ENCODE data around the gene PIGK. TPM values are rescaled to one million over a fixed set of nuclear protein-coding genes. Genes with fewer than 3 reads are reported as not detected.
"Not testable (repeated sequence)": the region's sequence is repeated elsewhere in the genome, so short reads cannot be mapped to it uniquely, and the experiment has no call there.

The PIGK gene
- total and polyA plus RNA-seq, 11 donors = 6.2 to 42.4 (median 27.0) TPM

GRCh38 chr1:77168358-77168757 lies 50.9 kb downstream of the PIGK start:
- DNase-seq (no peak), ATAC-seq (no peak)
- H3K27ac ChIP-seq = no peak overlapping the region
- no peaks in the 10 kb centered on the region for H3K4me1 ChIP-seq
- H3K36me3 ChIP-seq = peaks cover 0 to 28% (median 10%) of the 10 kb centered on the region in 9 donors
- no peak overlapping the region for H3K4me3 ChIP-seq
- intact Hi-C loops (cut with DNase I) = no loop called here
- no peaks in the 10 kb centered on the region for H3K27me3 ChIP-seq
- WGBS, 4 donors = 97 to 100% (median 98%) methylated on average over 1 of the region's 1 CpG
- no peaks in the 10 kb centered on the region for H3K9me3 ChIP-seq
- TF ChIP-seq POLR2A (IDR thresholded peaks at IDR 0.05) (no peak), CTCF (IDR thresholded peaks at IDR 0.05) (no peak)

GRCh38 chr1:77164434-77164944 lies 54.7 kb downstream of the PIGK start:
- no peaks in the 10 kb centered on the region for H3K9me3 ChIP-seq
- no peak overlapping the region for H3K27ac ChIP-seq
- peaks cover 0 to 67% (median 39%) of the 10 kb centered on the region in 9 donors for H3K36me3 ChIP-seq
- intact Hi-C loops (cut with DNase I) = no loop called here
- ATAC-seq (no peak), DNase-seq (no peak)
- no peaks in the 10 kb centered on the region for H3K4me1 ChIP-seq
- no peaks in the 10 kb centered on the region for H3K27me3 ChIP-seq
- 86 to 92% (median 89%) methylated on average over 5 of the region's 5 CpGs for WGBS, 4 donors
- TF ChIP-seq CTCF (IDR thresholded peaks at IDR 0.05) = no peak
- no peak for TF ChIP-seq POLR2A (IDR thresholded peaks at IDR 0.05)
- H3K4me3 ChIP-seq = no peak overlapping the region

DNA sequence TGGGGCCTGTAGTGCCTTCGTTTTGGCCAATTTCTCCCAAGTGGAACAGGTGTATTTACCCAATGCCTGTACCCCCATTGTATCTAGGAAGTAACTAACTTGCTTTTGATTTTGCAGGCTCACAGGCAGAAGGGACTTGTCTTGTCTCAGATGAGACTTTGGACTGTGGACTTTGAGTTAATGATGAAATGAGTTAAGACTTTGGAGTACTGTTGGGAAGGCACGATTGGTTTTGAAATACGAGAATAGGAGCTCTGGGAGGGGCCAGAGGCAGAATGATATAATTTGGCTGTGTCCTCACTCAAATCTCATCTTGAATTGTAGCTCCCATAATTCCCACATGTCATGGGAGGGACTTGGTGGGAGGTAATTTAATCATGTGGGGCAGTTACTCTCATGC lies 59.5 kb downstream of the PIGK start:
- WGBS, 4 donors = 93 to 97% (median 96%) methylated on average over 3 of the region's 3 CpGs
- not testable (repeated sequence) for H3K9me3 ChIP-seq, H3K27me3 ChIP-seq, H3K27ac ChIP-seq, ATAC-seq, H3K4me1 ChIP-seq, DNase-seq, H3K4me3 ChIP-seq
- intact Hi-C loops (cut with DNase I) = loop anchor here in 2 of 10 donors (2.0 to 10.0 kb wide), 2 partner anchors 57 to 525 kb away; partner anchors contain the start of gene ZZZ3 (in 1 of the 2)
- peaks cover 0 to 54% (median 28%) of the 10 kb centered on the region in 9 donors for H3K36me3 ChIP-seq

- H3K9me3 ChIP-seq = peaks cover 0 to 13% (median 0%) of the 10 kb centered on the region in 12 donors
- H3K27ac ChIP-seq = no peak overlapping the region
- no peak for DNase-seq
- ATAC-seq = no peak
- no peaks in the 10 kb centered on the region for H3K27me3 ChIP-seq
- H3K36me3 ChIP-seq = peaks cover 0 to 36% (median 14%) of the 10 kb centered on the region in 9 donors
- intact Hi-C loops (cut with DNase I) = loop anchor here in 1 of 10 donors (10.0 kb wide), 1 partner anchor 529 kb away; the partner anchor contains the start of gene ZZZ3
- no peak overlapping the region for H3K4me3 ChIP-seq
- no peaks in the 10 kb centered on the region for H3K4me1 ChIP-seq
- TF ChIP-seq CTCF (IDR thresholded peaks at IDR 0.05) (no peak), POLR2A (IDR thresholded peaks at IDR 0.05) (no peak)
These were observed 63.0 kb downstream of the PIGK start for GRCh38 chr1:77156214-77156613.

DNA sequence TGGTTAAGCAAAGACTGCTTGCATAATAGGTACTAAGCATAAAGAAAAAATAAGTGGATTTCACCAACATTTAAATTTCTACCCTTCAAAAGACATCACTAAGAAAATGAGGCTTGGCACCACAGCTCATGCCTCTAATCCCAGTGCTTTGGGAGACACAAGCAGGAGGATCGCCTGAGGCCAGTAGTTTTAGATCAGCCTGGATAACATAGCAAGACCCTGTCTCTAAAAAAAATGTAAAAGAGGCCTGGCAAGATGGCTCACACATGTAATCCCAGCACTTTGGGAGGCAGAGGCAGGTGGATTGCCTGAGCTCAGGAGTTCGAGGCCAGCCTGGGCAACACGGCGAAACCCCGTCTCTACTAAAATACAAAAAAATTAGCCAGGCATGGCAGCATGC lies 73.0 kb downstream of the PIGK start:
- no peaks in the 10 kb centered on the region for H3K4me1 ChIP-seq
- no peak for DNase-seq
- no peak overlapping the region for H3K27ac ChIP-seq
- ATAC-seq = no peak
- intact Hi-C loops (cut with DNase I) = loop anchor here in 9 of 10 donors (5.0 to 10.0 kb wide), 7 partner anchors 386 to 1151 kb away; partner anchors contain the start of gene ZZZ3 (in 4 of the 9)
- no peak overlapping the region for H3K4me3 ChIP-seq
- TF ChIP-seq CTCF (IDR thresholded peaks at IDR 0.05) (no peak), POLR2A (IDR thresholded peaks at IDR 0.05) (no peak)
- no peaks in the 10 kb centered on the region for H3K27me3 ChIP-seq
- no peaks in the 10 kb centered on the region for H3K36me3 ChIP-seq
- 86 to 99% (median 96%) methylated on average over 5 of the region's 5 CpGs for WGBS, 4 donors
- H3K9me3 ChIP-seq = no peaks in the 10 kb centered on the region

Measured in heart left ventricle (tissue), 16 donors.